GM21717 (cell line): Measurements from ENCODE around the gene FLYWCH2.

Experiments used
- ATAC-seq: cut with Tn5 transposase; IDR thresholded peaks from one replicate; pipeline ENCODE4 v1.9.1; 2021; ENCODE audit warnings: mild to moderate bottlenecking, moderate library complexity; ENCODE audit not compliant: unreplicated experiment

The FLYWCH2 gene

GRCh38 chr16:2853531-2854073 lies 29.4 kb upstream of the FLYWCH2 start:
- ATAC-seq, result no peak

DNA sequence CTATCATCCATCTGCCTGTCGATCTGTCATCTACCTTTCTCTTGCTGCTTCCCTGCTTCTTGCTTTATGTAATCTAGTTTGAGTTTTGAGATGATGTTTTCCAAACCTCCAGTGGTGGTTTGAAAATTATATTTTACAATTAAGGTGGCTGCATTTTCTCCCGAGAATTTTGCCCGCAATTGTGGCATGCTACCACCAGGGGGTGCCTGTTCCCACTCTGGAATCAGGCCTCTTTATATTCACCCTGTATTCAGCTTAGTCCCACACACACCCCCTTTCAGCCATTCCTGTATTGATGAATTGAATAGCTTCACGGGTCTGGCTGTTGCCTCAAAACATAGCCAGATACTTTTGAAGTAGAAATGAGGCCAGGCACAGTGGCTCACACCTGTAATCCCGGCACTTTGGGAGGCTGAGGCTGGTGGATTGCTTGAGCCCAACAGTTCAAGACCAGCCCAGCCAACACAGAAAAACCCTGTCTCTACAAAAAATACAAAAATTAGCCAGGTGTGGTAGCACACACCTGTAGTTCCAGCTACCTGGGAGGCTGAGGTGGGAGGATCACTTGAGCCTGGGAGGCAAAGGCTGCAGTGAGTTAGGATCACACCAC lies 28.2 kb upstream of the FLYWCH2 start:
- no peak for ATAC-seq

DNA sequence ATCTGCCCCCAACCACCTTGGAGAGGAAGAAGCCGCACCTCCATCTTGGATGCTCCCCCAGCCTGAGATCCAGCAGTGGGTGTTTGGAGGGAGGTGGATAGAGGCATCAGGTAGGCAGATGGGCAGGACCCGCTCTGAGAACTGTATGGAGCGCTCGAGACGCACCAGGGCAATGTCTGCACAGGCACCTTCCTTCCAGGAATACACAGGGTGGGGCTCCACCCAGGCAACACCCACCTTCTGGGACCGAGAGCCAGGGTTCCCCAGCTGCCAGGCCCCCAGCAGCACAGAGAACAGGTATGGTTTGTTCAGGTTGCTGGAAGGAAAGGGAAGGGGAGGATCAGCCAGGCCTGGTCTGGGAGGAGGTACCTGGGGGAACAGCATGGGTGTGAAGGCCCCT lies 27.5 kb upstream of the FLYWCH2 start:
- ATAC-seq, result no peak

DNA sequence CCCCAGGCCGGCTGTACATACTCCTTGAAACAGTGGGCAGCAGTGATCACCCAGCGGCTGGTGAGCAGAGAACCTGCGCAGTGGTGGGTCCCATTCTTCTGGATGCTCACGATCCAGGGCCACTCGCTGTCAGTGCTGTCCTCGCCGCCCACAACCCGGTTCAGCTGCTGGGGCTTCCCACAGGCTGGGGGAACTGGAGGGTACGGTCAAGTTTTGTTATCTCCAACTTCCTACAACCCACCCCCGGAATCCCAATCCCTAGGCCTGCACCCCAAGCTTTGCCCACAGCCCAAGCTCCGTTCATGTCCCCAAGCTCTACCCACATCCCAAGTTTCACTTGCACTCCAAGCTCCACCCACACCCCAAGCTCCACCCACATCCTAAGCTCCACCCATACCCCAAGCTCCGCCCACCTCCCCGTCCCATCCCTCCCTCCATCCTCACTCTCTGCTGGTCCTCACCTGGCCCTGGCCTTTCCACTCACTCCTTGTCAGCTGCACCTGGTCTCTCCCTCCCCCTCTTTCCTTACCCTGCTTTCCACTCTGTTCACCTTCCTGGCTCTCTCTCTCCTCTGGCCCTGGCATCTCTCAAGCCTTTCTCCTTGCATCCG lies 26.8 kb upstream of the FLYWCH2 start:
- no peak for ATAC-seq

DNA sequence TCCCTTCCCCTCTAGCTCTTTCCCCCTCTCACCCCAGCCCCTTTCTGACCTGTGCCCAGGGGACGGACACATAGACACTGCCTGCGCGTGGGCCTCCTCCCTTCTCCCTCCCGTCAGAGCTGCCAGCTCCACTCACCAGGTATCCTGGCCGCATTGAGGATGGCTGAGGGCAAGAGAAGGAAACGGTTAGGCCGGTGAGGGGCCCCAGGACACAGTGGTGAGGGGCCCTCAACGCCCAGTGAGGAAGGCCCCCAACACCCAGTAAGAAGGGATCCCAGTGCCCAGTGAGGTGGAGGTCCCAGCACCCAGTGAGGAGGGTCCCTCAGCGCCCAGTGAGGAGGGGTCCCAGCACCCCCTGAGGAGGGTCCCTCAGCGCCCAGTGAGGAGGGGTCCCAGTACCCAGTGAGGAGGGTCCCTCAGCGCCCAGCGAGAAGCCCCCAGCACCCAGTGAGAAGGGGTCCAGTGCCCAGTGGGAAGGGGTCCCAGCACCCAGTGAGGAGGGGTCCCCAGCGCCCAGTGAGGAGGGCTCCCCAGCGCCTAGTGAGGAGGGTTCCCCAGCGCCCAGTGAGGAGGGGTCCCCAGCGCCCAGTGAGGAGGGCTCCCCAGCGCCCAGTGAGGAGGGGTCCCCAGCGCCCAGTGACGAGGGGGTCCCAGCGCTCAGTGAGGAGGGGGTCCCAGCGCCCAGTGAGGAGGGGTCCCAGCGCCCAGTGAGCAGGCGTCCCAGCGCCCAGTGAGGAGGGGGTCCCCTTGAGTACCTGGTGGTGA lies 26.1 kb upstream of the FLYWCH2 start:
- ATAC-seq, result no peak

GRCh38 chr16:2857451-2858244 lies 25.4 kb upstream of the FLYWCH2 start, which contains the start of gene PRSS22:
Gene PRSS22 (minus strand): TSS chr16:2858170. CDS start chr16:2858104, 66 bp downstream.
- no peak for ATAC-seq

DNA sequence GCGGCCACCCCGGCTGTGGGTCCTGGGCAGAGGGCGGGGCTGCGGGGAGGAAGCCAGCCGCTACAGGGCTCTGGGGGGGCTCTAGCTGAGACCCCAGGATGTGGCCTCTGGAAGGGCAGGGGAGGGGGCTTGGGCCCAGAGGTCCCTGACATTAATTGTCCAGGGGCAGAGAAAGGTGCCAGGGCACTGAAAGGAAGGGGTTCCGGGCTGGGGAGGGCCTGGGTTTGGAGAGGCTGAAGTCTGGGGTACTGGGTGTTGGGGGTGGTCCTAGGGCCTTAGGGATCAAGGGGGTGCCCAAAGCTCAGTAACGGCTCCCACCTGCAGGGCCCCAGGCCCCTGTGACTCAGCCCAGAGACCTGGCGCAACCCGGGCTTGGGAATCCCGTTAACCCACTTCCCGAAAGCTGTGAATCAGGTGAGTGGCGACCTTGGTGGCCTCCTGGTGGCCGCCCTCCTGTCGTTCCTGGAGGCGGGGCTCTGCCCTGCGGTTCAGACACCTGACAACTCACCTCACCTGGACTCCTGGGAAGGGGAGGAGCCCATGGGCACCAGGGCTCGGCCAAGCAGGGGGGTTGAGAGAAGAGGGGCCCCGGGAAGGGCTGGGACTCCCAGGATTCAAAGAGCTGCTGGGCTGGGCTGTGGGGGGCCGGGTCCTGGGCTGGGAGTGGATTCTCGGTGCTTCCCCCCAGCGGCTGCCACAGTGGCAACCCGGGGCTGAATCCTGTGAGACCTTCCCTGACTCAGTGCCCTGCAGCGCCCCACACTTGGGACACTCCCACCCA lies 24.6 kb upstream of the FLYWCH2 start:
- ATAC-seq, result no peak

DNA sequence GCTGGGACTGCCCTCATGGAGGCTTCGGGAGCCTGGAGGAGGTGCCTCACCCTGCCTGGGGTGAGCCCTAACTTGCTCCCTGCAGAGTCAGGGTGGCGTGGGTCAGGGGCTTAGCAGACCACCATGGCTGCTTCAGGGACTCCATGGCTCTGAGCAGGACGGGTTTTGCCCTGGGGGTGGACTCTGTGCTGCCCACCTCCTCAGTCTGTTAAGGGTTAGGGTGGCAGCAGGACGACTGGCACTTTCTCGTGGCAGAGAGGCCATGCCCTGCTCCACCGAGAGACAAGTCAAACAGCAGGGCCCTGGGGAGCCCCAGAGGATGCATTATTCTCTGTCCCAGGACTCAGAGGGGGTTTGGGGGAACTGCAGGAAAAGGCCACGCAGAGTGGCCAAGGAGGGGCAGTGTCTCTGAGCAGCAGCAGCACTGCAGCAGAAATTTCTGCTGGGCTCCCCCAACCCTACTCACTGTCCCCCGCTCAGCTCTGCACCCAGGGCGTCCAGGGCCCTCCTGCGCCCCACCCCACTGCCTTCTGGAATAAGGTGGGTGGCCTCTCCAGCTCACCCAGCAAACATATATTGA lies 23.2 kb upstream of the FLYWCH2 start:
- no peak for ATAC-seq

DNA sequence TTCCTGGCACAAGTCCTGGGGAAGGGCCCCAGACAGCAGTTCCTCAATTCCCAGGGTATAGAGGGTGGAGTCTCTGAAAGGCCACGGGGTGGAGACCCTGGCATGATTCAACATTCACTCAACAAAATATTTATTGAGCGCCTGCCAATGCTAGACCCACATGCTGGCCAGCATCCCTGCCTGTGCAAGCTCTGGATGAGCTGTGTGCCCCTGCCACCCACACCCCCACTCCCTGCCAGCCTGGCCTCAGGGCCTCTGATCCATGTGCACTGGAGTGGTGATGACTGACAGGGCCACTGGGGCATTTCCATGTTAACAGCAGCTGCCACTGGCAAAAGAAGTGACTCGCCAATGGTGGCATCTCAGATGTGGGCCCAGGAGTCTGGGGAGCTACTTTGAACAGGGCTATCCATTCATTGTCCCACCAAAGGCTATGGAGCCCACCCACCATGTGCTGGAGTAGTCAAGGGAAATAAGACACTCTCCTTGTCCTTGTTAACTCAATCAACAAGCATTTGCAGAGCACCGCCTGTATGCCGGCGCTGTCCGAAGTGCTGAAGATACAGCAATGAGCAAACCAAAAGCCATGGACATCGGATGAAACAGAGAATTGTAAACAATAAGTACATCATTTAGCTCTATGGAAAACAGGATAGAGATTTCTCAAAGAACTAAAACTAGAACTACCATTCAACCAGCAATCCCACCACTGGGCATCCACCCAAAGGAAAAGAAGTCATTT lies 22.0 kb upstream of the FLYWCH2 start:
- ATAC-seq, result no peak

- no peak for ATAC-seq
Observed at GRCh38 chr16:2865651-2866050, 17.4 kb upstream of the FLYWCH2 start.

- no peak for ATAC-seq
Observed at GRCh38 chr16:2866431-2866830, 16.6 kb upstream of the FLYWCH2 start.

DNA sequence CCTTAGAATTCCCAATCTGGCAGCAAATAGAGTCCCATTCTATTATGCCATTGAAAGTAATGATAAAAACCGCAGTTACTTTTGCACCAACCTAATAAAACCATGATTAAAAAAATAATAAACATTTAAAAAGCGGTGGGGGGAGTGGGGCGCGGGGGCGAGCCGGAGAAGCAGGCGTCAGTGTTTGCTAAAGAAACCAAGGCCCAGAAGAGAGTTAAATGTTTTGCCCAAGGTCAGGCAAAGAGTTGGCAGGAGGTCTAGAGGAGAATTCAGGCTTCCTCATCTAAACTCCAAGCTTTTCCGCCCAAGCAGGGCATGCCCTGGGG lies 15.4 kb upstream of the FLYWCH2 start:
- no peak for ATAC-seq

DNA sequence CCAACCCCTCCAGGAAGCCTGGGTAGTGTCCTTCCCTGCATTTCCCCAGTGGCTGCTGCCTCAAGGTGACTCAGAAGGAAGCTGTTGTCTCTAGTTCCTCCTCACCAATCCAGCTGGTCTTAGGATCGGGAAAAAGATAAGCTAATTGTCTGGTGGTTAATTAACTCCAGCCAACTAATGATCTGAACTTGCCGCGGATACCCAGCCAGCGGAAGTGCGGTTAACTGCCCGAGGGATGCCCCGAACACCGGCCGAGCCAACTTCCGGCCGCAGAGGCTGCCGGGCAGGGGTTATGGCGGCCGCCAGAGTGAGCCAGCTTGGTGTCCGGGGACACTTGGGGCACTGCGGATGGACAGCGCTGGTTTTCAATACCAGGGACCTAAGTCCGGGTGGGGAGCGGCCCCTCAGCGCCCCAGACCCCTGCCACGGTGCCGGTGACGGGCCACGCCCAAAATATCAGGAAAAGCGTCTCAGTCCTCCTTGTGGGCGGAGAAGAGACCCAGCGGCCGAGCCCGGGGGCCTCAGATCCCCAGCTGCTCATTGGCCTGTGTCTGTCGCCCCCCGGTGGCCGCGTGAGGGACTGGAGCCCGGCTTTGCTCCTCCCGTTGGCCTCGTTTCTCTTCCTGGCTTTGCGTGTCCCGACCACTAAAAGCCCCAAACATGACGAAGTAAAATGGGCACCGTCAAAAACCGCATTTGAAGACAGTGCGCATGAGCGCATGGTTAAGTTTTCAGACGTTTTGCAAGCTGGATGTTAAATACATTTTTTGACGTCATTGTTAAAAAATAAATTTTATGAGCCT lies 14.8 kb upstream of the FLYWCH2 start:
- ATAC-seq, result peak; percentile 81

GRCh38 chr16:2871926-2872325 lies 11.1 kb upstream of the FLYWCH2 start:
- no peak for ATAC-seq

- ATAC-seq, result no peak
Observed at GRCh38 chr16:2874032-2874911, 8.7 kb upstream of the FLYWCH2 start.

DNA sequence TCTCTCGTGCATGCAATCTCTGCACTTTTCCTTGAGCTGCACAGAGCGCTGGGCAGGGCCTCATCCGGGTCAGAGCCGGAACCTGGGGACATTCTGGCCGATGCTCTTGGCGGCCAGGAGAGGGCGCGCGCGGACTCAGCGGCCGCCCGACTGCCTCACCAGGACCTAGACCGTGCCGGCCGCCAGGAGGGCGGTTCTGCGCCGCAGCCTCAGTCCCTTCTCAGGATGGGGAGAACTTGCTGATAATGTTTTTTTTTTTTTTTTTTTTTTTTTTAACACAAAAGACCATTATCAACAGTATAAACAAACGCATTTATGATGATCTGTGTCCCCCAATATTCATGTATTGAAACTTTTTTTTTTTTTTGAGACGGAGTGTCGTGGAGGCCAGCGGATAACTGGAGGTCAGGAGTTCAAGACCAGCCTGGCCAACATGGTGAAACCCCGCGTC lies 8.1 kb upstream of the FLYWCH2 start:
- peak; percentile 68 for ATAC-seq

GRCh38 chr16:2879854-2880508 lies 3.0 kb upstream of the FLYWCH2 start:
- no peak for ATAC-seq
